ENCODE measurements around the gene TMEM97. TPM values are rescaled to one million over a fixed set of nuclear protein-coding genes. Genes with fewer than 3 reads are reported as not detected.
A peak's percentile ranks its signal among the peaks of the same experiment; 100 is the strongest.

The TMEM97 gene
- total RNA-seq, 1 experiment from 2014 or later, result 44.4 TPM

- no peak for DNase-seq (ENCODE audit: low read depth)
- in situ Hi-C loops (cut with HindIII; ENCODE audit: low pct_unique_long_range_greater_than_20kb, low sequenced_read_pairs), result no loop called here
Measured at GRCh38 chr17:28370744-28371103, 51.7 kb downstream of the TMEM97 start.

GRCh38 chr17:28371245-28372202 lies 52.5 kb downstream of the TMEM97 start, which contains the start of gene SARM1:
TSS of gene SARM1 (plus strand) at chr17:28371694. CDS start at chr17:28372033, 339 bp downstream.
- DNase-seq (ENCODE audit: low read depth), result peak; percentile 91
- in situ Hi-C loops (cut with HindIII; ENCODE audit: low pct_unique_long_range_greater_than_20kb, low sequenced_read_pairs), result no loop called here

GRCh38 chr17:28372203-28372944 lies 53.4 kb downstream of the TMEM97 start:
- in situ Hi-C loops (cut with HindIII; ENCODE audit: low pct_unique_long_range_greater_than_20kb, low sequenced_read_pairs), result no loop called here
- no peak for DNase-seq (ENCODE audit: low read depth)

- in situ Hi-C loops (cut with HindIII; ENCODE audit: low pct_unique_long_range_greater_than_20kb, low sequenced_read_pairs), result no loop called here
- no peak for DNase-seq (ENCODE audit: low read depth)
Measured at GRCh38 chr17:28372945-28373274, 53.9 kb downstream of the TMEM97 start.

Other genes with a start within 250 kb of the TMEM97 start
- 35.8 and 39.6 TPM in 2 replicates for gene IFT20, start 16.3 kb downstream of the TMEM97 start, total RNA-seq (2014; rRNA removed; shearing (Covaris generic); ENCODE audit: low replicate concordance)
- gene TNFAIP1, start 16.6 kb downstream of the TMEM97 start, total RNA-seq (2014; rRNA removed; shearing (Covaris generic); ENCODE audit: low replicate concordance), result 28.4 and 69.6 TPM in 2 replicates
- 138 and 185 TPM in 2 replicates for gene POLDIP2, start 38.3 kb downstream of the TMEM97 start, total RNA-seq (2014; rRNA removed; shearing (Covaris generic); ENCODE audit: low replicate concordance)
- gene SEBOX, start 46.0 kb downstream of the TMEM97 start, total RNA-seq (2014; rRNA removed; shearing (Covaris generic); ENCODE audit: low replicate concordance), result not detected in 2 replicates
- not detected in 2 replicates for gene VTN, start 51.1 kb downstream of the TMEM97 start, total RNA-seq (2014; rRNA removed; shearing (Covaris generic); ENCODE audit: low replicate concordance)
- gene SARM1, start 52.5 kb downstream of the TMEM97 start, total RNA-seq (2014; rRNA removed; shearing (Covaris generic); ENCODE audit: low replicate concordance), result 4.2 and 5.0 TPM in 2 replicates
- 24.3 and 33.0 TPM in 2 replicates for gene SLC46A1, start 87.0 kb downstream of the TMEM97 start, total RNA-seq (2014; rRNA removed; shearing (Covaris generic); ENCODE audit: low replicate concordance)
- gene SLC13A2, start 154.4 kb downstream of the TMEM97 start, total RNA-seq (2014; rRNA removed; shearing (Covaris generic); ENCODE audit: low replicate concordance), result not detected in 2 replicates
- gene FOXN1, start 187.1 kb downstream of the TMEM97 start, total RNA-seq (2014; rRNA removed; shearing (Covaris generic); ENCODE audit: low replicate concordance), result not detected in 2 replicates
- 47.6 and 67.4 TPM in 2 replicates for gene UNC119, start 233.4 kb downstream of the TMEM97 start, total RNA-seq (2014; rRNA removed; shearing (Covaris generic); ENCODE audit: low replicate concordance)

Measured in Caki2 (cell line).